T-cell (primary cell): ENCODE measurements around the gene KIAA0586. TPM values are rescaled to one million over a fixed set of nuclear protein-coding genes. Genes with fewer than 3 reads are reported as not detected.

ENCODE experiments used
- ATAC-seq, 4 experiments: fragments of 200-7000 bp in 3 of 4; fragments of 150-1000 bp in 1 of 4; cut with Tn5 transposase; replicated peaks in 1 of 4; 1 replicate in 3 of 4; 2 replicates in 1 of 4; pipeline ENCODE4 v1.10.0; 2021; ENCODE audit warnings: moderate library complexity in 3 of 4, mild to moderate bottlenecking in 2 of 4, moderate number of reproducible peaks in 1 of 4
- CTCF ChIA-PET, 2 donors: fragments of 300-600 bp; sonication (Branson Sonifier 250); formaldehyde crosslinking; loops; one replicate each; lab custom pipeline; 2022; ENCODE audit warnings: antibody characterized with exemption in 2 of 2; lab: Charles Lee
- POLR2A ChIA-PET, 2 donors: fragments of 300-600 bp; sonication (Branson Sonifier 250); formaldehyde crosslinking; loops; one replicate each; lab custom pipeline; 2022; ENCODE audit warnings: antibody characterized with exemption in 2 of 2; lab: Charles Lee
- DNase-seq, 35 experiments: peaks; one replicate each; pipeline versions ENCODE4 v3.0.0 to v3.0.0-alpha.2; 2013 to 2023
- H3K27ac ChIP-seq: one replicate; pipeline ENCODE4 v1.5.1; 2013; ENCODE audit warnings: low read length
- H3K27me3 ChIP-seq, 2 experiments: replicated peaks in 1 of 2; 1 replicate in 1 of 2; 2 replicates in 1 of 2; pipeline versions ENCODE4 v1.6.1 to v1.7.0; 2013; ENCODE audit warnings: low read length in 1 of 2, mixed read lengths in 1 of 2; ENCODE audit not compliant: control insufficient read depth in 2 of 2, insufficient read depth in 2 of 2; ENCODE audit errors: extremely low read depth in 1 of 2
- H3K36me3 ChIP-seq, 2 donors: 1 replicate in 1 of 2; 2 replicates in 1 of 2; pipeline versions ENCODE4 v1.6.1 to v1.7.0; 2013; ENCODE audit warnings: low read length in 1 of 2; ENCODE audit not compliant: control insufficient read depth in 2 of 2, insufficient read depth in 1 of 2; ENCODE audit errors: extremely low read depth in 1 of 2
- H3K4me1 ChIP-seq, 2 experiments: 1 replicate in 1 of 2; 2 replicates in 1 of 2; pipeline versions ENCODE4 v1.6.1 to v1.7.0; 2013; ENCODE audit warnings: low read length in 2 of 2, mixed read lengths in 1 of 2; ENCODE audit not compliant: insufficient read depth in 2 of 2, control insufficient read depth in 1 of 2; ENCODE audit errors: extremely low read depth in 1 of 2
- H3K4me3 ChIP-seq, 2 donors: 1 replicate in 1 of 2; 2 replicates in 1 of 2; pipeline versions ENCODE4 v1.5.1 to v1.7.0; 2013; ENCODE audit warnings: mild to moderate bottlenecking in 2 of 2, low read length in 1 of 2, moderate library complexity in 1 of 2; ENCODE audit not compliant: control insufficient read depth in 1 of 2; ENCODE audit errors: extremely low read depth in 1 of 2
- H3K9me3 ChIP-seq: 2 replicates; pipeline ENCODE4 v1.7.0; 2013
- H3K27ac Mint-ChIP-seq, 2 donors: one replicate each; pipeline ENCODE4 v1.8.0; 2020 to 2021; ENCODE audit warnings: mild to moderate bottlenecking in 2 of 2, mixed read lengths in 2 of 2
- H3K27me3 Mint-ChIP-seq, 2 donors: one replicate each; pipeline ENCODE4 v1.8.0; 2021 to 2022; ENCODE audit warnings: mixed read lengths in 2 of 2
- H3K36me3 Mint-ChIP-seq: one replicate; pipeline ENCODE4 v1.8.0; 2021; ENCODE audit warnings: mixed read lengths
- H3K4me1 Mint-ChIP-seq, 3 donors: one replicate each; pipeline ENCODE4 v1.8.0; 2020 to 2022; ENCODE audit warnings: mixed read lengths in 3 of 3, mild to moderate bottlenecking in 1 of 3
- H3K4me3 Mint-ChIP-seq, 3 donors: one replicate each; pipeline ENCODE4 v1.8.0; 2020 to 2022; ENCODE audit warnings: mild to moderate bottlenecking in 3 of 3, mixed read lengths in 3 of 3, moderate library complexity in 3 of 3
- H3K9me3 Mint-ChIP-seq, 3 donors: one replicate each; pipeline ENCODE4 v1.8.0; 2020 to 2022; ENCODE audit warnings: mixed read lengths in 3 of 3
- WGBS: methylation state at CpG from one replicate; pipeline ENCODE4 v1.1.5; 2013; ENCODE audit warnings: missing lambda C conversion rate; ENCODE audit not compliant: insufficient coverage; 5-methylcytosine and 5-hydroxymethylcytosine counted together
- total RNA-seq, 35 experiments: library from RNA in 6 of 35; stranded (reverse) in 6 of 35; fragments of 120-200 nt in 1 of 35; gene quantifications; one replicate each; pipeline versions ENCODE4 v1.2.1 to v1.2.4 and lab custom pipeline; 2013 to 2026

The KIAA0586 gene
- total RNA-seq, 5 donors from 2014 or later (not counting 1 experiment from before 2014, with no cell fraction given), result 32.5 to 37.8 (median 33.7) TPM

DNA sequence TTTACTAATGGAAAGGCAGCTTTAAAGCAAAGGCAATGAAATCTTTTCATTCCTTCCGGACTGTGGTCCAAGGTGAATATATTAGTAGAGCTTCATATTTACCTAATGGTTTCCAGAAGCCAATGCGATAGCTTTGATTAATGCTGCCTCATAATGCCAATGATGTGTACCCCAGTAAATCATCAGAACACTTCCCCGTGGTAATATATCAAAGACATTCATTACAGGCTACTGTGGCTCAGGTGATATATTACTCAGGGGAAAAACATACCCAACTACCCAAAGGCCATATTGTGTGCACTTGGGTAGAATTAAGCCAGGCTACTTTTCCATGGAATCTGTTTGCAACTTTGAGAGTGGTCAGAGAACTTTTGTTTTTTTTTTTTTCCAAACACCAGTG is 140.8 kb downstream of the KIAA0586 start:
- no peaks in the 10 kb centered on the region for H3K36me3 ChIP-seq
- no peak overlapping the region for H3K4me3 ChIP-seq
- Mint-ChIP-seq H3K27ac (no peak overlapping the region), H3K4me3 (no peak overlapping the region), H3K4me1 (peaks cover 23 to 27% (median 27%) of the 10 kb centered on the region in 3 donors), H3K27me3 (no peaks in the 10 kb centered on the region), H3K9me3 (no peaks in the 10 kb centered on the region), H3K36me3 (peaks cover 6% of the 10 kb centered on the region)
- ChIA-PET CTCF (no interaction called here), POLR2A (interaction anchor here in 1 of 2 donors (0.6 kb wide), 1 partner anchor 282 kb away, joined by 7 read pairs; no protein-coding TSS in a partner anchor)
- no peak overlapping the region for H3K27ac ChIP-seq
- ATAC-seq (no peak), DNase-seq (no peak)
- no CpG with 5 or more reads among the region's 3 CpGs for WGBS
- no peaks in the 10 kb centered on the region for H3K27me3 ChIP-seq
- no peaks in the 10 kb centered on the region for H3K9me3 ChIP-seq
- peaks cover 10 to 23% of the 10 kb centered on the region in 2 experiments for H3K4me1 ChIP-seq

DNA sequence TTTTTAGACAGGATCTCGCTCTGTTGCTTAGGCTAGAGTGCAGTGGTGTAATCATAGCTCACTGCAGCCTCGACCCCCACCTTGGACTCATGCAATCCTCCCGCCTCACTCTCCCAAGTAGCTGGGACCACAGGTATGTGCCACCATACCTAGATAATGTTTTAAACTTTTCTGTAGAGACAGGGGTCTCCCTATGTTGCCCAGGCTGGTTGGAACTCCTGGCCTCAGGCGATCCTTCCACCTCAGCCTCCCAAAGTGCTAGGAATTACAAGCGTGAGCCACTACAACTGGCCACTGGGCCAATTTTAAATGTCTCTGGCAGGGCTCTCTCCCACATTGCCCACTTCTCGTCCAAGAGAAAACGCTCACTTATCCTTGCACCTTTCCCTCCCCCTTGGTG is 143.7 kb downstream of the KIAA0586 start:
- Histone ChIP-seq H3K4me1 (peaks cover 10 to 36% of the 10 kb centered on the region in 2 experiments), H3K4me3 (no peak overlapping the region), H3K27ac (no peak overlapping the region), H3K9me3 (no peaks in the 10 kb centered on the region), H3K27me3 (no peaks in the 10 kb centered on the region), H3K36me3 (no peaks in the 10 kb centered on the region)
- ATAC-seq, result no peak
- Mint-ChIP-seq H3K36me3 (no peaks in the 10 kb centered on the region), H3K4me3 (peak overlapping the region in 1 of 3 donors; percentile 68), H3K9me3 (no peaks in the 10 kb centered on the region), H3K4me1 (peaks cover 25 to 43% (median 27%) of the 10 kb centered on the region in 3 donors), H3K27ac (peak overlapping the region; percentile 89 to 91), H3K27me3 (no peaks in the 10 kb centered on the region)
- POLR2A ChIA-PET, result no interaction called here
- CTCF ChIA-PET, result no interaction called here
- no peak for DNase-seq
- 93% methylated on average over 3 of the region's 7 CpGs for WGBS

DNA sequence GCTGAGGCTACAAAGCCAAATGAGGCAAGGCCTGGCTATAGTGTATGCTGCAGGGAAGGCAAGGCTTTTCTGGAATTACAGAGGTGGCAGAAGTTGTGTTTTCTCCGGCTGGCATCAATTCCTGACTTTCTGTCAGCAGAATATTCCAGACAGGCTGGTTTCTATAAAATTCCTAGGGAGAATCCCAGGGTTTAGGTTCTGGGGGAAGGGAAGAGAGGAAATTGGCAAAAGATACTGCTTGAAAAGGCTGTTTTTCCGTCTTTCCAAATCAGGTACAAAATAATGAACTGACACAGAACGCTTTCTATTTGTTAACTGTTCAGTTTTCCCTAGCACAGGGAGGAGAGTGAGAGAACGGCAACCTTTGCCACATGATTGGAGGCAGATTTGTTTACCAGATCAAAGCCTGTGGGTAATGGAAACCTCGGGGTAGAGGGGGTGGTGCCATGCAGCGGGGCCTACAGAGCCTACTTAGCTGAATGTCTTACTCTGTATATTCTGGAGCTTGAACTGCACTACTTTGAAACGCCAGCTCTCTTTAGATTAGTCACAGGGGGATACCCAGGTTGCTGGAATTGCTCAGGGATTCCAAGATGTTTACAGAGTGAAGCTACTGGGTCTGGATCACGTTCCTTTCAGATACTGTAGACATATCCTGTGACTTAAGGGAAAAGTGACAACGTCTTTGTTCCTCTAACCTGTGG is 144.4 kb downstream of the KIAA0586 start:
- Mint-ChIP-seq H3K4me1 (peaks cover 25 to 44% (median 27%) of the 10 kb centered on the region in 3 donors), H3K27me3 (no peaks in the 10 kb centered on the region), H3K27ac (peak overlapping the region; percentile 89 to 91), H3K9me3 (no peaks in the 10 kb centered on the region), H3K4me3 (peak overlapping the region in 2 of 3 donors; percentile 22 to 68), H3K36me3 (no peaks in the 10 kb centered on the region)
- DNase-seq, result peak in 34 of 35 experiments; percentile 3 to 53 (median 23)
- peak; percentile 85 to 94 (median 90) for ATAC-seq
- ChIA-PET POLR2A (interaction anchor here (0.6 to 0.8 kb wide), 2 partner anchors 406 to 773 kb away, joined by 3 to 4 read pairs; no protein-coding TSS in a partner anchor), CTCF (no interaction called here)
- WGBS, result 24% methylated on average over 5 of the region's 9 CpGs
- H3K36me3 ChIP-seq, result no peaks in the 10 kb centered on the region
- H3K27ac ChIP-seq, result peak overlapping the region; percentile 44
- H3K27me3 ChIP-seq, result no peaks in the 10 kb centered on the region
- no peaks in the 10 kb centered on the region for H3K9me3 ChIP-seq
- H3K4me3 ChIP-seq, result no peak overlapping the region
- H3K4me1 ChIP-seq, result peaks cover 10 to 36% of the 10 kb centered on the region in 2 experiments

DNA sequence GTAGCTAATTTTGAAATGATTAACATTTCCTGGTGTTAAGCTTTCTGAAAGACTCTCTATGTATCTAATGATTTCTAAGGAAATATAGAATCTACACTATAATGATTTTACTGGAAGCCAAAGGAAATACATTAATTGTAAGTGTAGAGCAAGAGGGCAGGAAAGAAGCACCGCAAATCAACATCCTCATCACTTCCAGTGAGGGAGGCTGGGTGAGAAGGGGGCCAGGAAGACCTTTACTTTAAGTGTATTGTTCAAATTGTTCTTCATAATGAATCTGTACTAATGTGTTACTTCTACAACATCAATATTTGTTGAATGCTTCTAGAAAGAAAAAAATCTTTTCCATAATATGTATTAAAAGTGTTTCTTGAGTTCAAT is 144.9 kb downstream of the KIAA0586 start:
- no peaks in the 10 kb centered on the region for H3K36me3 Mint-ChIP-seq

DNA sequence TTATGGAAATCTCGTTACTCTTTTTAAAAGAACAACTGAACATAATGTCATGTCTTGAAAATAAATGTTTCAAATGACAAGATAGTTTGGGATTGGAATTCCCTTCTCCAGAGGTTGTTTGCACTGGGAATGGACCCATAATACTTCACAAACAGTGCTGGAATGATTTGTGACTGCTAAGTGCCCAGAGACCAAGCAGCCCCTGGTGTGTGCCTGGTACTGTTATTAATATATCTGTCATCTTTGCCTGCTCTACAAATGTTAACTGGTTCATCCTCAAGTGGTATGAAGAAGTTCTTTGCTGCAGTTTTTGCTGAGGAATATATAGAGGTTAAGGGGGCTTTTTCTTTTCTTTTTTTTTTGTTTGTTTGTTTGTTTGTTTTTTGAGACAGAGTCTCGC is 145.3 kb downstream of the KIAA0586 start:
- no peaks in the 10 kb centered on the region for H3K27me3 ChIP-seq
- ATAC-seq, result no peak

More for the DNA sequence above, 144.9 kb downstream of the KIAA0586 start:
- Histone ChIP-seq H3K9me3 (no peaks in the 10 kb centered on the region), H3K4me3 (no peak overlapping the region), H3K36me3 (no peaks in the 10 kb centered on the region), H3K27ac (no peak overlapping the region), H3K4me1 (peaks cover 10 to 36% of the 10 kb centered on the region in 2 experiments), H3K27me3 (no peaks in the 10 kb centered on the region)
- POLR2A ChIA-PET, result interaction anchor here in 1 of 2 donors (0.8 kb wide), 1 partner anchor 406 kb away, joined by 4 read pairs; no protein-coding TSS in a partner anchor
- H3K4me3 Mint-ChIP-seq, result peak overlapping the region in 2 of 3 donors; percentile 22 to 68
- ATAC-seq (peak; percentile 46 to 53 (median 50)), DNase-seq (no peak)
- WGBS, result no CpG with 5 or more reads among the region's 1 CpG
- peak overlapping the region; percentile 89 to 91 for H3K27ac Mint-ChIP-seq
- no peaks in the 10 kb centered on the region for H3K27me3 Mint-ChIP-seq
- CTCF ChIA-PET, result no interaction called here
- H3K4me1 Mint-ChIP-seq, result peaks cover 25 to 44% (median 27%) of the 10 kb centered on the region in 3 donors
- H3K9me3 Mint-ChIP-seq, result no peaks in the 10 kb centered on the region

DNA sequence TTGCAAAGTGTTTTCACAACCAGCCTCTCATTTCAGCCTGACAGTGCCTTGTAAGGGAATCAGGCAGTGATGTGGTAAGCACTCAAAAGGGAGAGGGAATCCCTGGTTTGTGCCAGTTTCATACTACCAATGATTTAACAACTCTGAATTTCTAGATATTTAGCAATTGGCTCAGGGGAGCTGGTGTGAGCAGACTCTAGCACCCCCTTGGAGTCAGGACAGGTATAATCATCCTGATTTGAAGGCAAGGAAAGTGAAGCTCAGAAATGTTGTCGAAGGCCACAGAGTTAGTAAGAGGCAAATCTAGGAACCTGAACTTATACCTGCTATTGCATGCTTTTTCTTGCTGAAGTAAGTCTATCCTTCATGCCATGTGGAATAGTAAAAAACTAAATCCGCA is 147.1 kb downstream of the KIAA0586 start:
- H3K9me3 Mint-ChIP-seq, result no peaks in the 10 kb centered on the region
- Histone ChIP-seq H3K4me1 (peaks cover 10 to 36% of the 10 kb centered on the region in 2 experiments), H3K4me3 (no peak overlapping the region), H3K36me3 (no peaks in the 10 kb centered on the region), H3K9me3 (no peaks in the 10 kb centered on the region), H3K27me3 (no peaks in the 10 kb centered on the region), H3K27ac (no peak overlapping the region)
- POLR2A ChIA-PET, result interaction anchor here in 1 of 2 donors (0.6 kb wide), 1 partner anchor 163 kb away, joined by 4 read pairs; no protein-coding TSS in a partner anchor
- no peaks in the 10 kb centered on the region for H3K36me3 Mint-ChIP-seq
- WGBS, result 100% methylated on average over 1 of the region's 2 CpGs
- H3K4me1 Mint-ChIP-seq, result peaks cover 21 to 44% (median 25%) of the 10 kb centered on the region in 3 donors
- no peak for DNase-seq
- CTCF ChIA-PET, result interaction anchor here in 1 of 2 donors (1.1 kb wide), 1 partner anchor 73 kb away, joined by 4 read pairs; no protein-coding TSS in a partner anchor
- no peak overlapping the region for H3K27ac Mint-ChIP-seq
- H3K4me3 Mint-ChIP-seq, result no peak overlapping the region
- no peak for ATAC-seq
- H3K27me3 Mint-ChIP-seq, result no peaks in the 10 kb centered on the region

More for the DNA sequence above, 145.3 kb downstream of the KIAA0586 start:
- ChIA-PET CTCF (no interaction called here), POLR2A (interaction anchor here in 1 of 2 donors (0.8 kb wide), 1 partner anchor 407 kb away, joined by 4 read pairs; no protein-coding TSS in a partner anchor)
- no CpG with 5 or more reads among the region's 2 CpGs for WGBS
- no peak overlapping the region for H3K27ac Mint-ChIP-seq
- no peaks in the 10 kb centered on the region for H3K36me3 Mint-ChIP-seq
- DNase-seq, result no peak
- no peaks in the 10 kb centered on the region for H3K27me3 Mint-ChIP-seq
- Histone ChIP-seq H3K9me3 (no peaks in the 10 kb centered on the region), H3K36me3 (no peaks in the 10 kb centered on the region), H3K27ac (no peak overlapping the region), H3K4me1 (peaks cover 10 to 36% of the 10 kb centered on the region in 2 experiments), H3K4me3 (no peak overlapping the region)
- H3K4me3 Mint-ChIP-seq, result peak overlapping the region in 1 of 3 donors; percentile 68
- peaks cover 25 to 44% (median 27%) of the 10 kb centered on the region in 3 donors for H3K4me1 Mint-ChIP-seq
- H3K9me3 Mint-ChIP-seq, result no peaks in the 10 kb centered on the region
